ENCODE measurements around the gene FAM131B. TPM values are rescaled to one million over a fixed set of nuclear protein-coding genes. Genes with fewer than 3 reads are reported as not detected.
A peak's percentile ranks its signal among the peaks of the same experiment; 100 is the strongest.

The FAM131B gene
- total and polyA plus RNA-seq, 9 of the 15 experiments (the other 6 are each of a cell fraction or from before 2014, with no cell fraction given): 0.03 to 0.04 TPM; not detected in 7

- 0 out of 2 replicates have a peak, but pooled peaks have one; percentile 19 for TF ChIP-seq ETV1 (tag; conservative IDR thresholded peaks at IDR 0.05; ENCODE audit: low read depth)
- no peak for TF ChIP-seq E2F1 (CRISPR knock-in tag; IDR thresholded peaks at IDR 0.05)
- TF ChIP-seq USF1 (CRISPR knock-in tag; IDR thresholded peaks at IDR 0.05): peak; percentile 70
- no peak for TF ChIP-seq SETDB1 (IDR thresholded peaks at IDR 0.05; ENCODE audit: low read length)
- peak; percentile 32; the same call in 1 of the 2 replicates for TF ChIP-seq USF2 (CRISPR knock-in tag; IDR thresholded peaks at IDR 0.05)
- TF ChIP-seq ZNF212 (CRISPR knock-in tag; IDR thresholded peaks at IDR 0.05): no peak
- no peak for TF ChIP-seq KAT2B (IDR thresholded peaks at IDR 0.05; ENCODE audit: low read depth, low read length)
- no peak for TF ChIP-seq HOMEZ (CRISPR knock-in tag; IDR thresholded peaks at IDR 0.05)
- no peak for TF ChIP-seq ZNF644 (tag; IDR thresholded peaks at IDR 0.05; ENCODE audit: low read depth)
- TF ChIP-seq HCFC1 (IDR thresholded peaks at IDR 0.05; ENCODE audit: low read depth, low read length): no peak
- TF ChIP-seq BHLHE40 (IDR thresholded peaks at IDR 0.05; ENCODE audit: low read length): peak; percentile 92
- no peak for TF ChIP-seq ZC3H11A (IDR thresholded peaks at IDR 0.05; ENCODE audit: low read depth, low read length)
- peak in 2 of 3 experiments; percentile 21 to 31; a peak in 3 of 6 replicates for TF ChIP-seq CTCF (IDR thresholded peaks at IDR 0.05 in 2 of 3, conservative IDR thresholded peaks at IDR 0.05 in 1 of 3; ENCODE audit: insufficient read depth in 2 of 3, low read depth in 1 of 3, low read length in 3 of 3)
- CTCF ChIA-PET (ENCODE audit: low intra/inter-chr PET ratio): no interaction called here
- ATAC-seq (peak; percentile 62), FAIRE-seq (no peak), DNase-seq (ENCODE audit: extremely low read depth in 1 of 4, low spot score in 3 of 4) (no peak)
- in situ Hi-C loops (cut with MboI): no loop called here
- peaks cover 0 to 12% of the 10 kb centered on the region in 2 experiments; a peak in 2 of 5 replicates for H3K4me1 ChIP-seq (replicated peaks in 1 of 2; ENCODE audit: control insufficient read depth in 2 of 2, insufficient read depth in 2 of 2, low read length in 2 of 2)
- no peak overlapping the region for H2AFZ ChIP-seq (ENCODE audit: low read depth, low read length)
- no peaks in the 10 kb centered on the region for H3K9me1 ChIP-seq (ENCODE audit: control insufficient read depth, insufficient read depth, low read length)
- no peak overlapping the region for H3K4me3 ChIP-seq
- WGBS (ENCODE audit: insufficient coverage, low coverage, missing lambda C conversion rate): 2% methylated on average over 8 of the region's 8 CpGs
- no peaks in the 10 kb centered on the region for H3K79me2 ChIP-seq (ENCODE audit: control insufficient read depth, insufficient read depth, low read length)
- no peaks in the 10 kb centered on the region for H3K9me3 ChIP-seq (replicated peaks; ENCODE audit: control insufficient read depth, insufficient read depth, low read depth, low read length)
- POLR2A ChIA-PET: interaction anchor here (0.9 kb wide), 1 partner anchor 9 kb away, joined by 3 read pairs; no protein-coding TSS in a partner anchor
- no peak overlapping the region for H3K4me2 ChIP-seq (ENCODE audit: insufficient read depth, low read length)
- H3K36me3 ChIP-seq (ENCODE audit: control insufficient read depth, insufficient read depth, low read length): no peaks in the 10 kb centered on the region
- H3K9ac ChIP-seq (ENCODE audit: insufficient read depth in 1 of 2, low read depth in 2 of 2, low read length in 2 of 2): peak overlapping the region in 1 of 2 experiments; percentile 31; a peak in 1 of 4 replicates
- no TSS peak for BruUV-seq (replicated peaks)
- intact Hi-C loops (cut with micrococcal nuclease): no loop called here
- peaks cover 54 to 85% of the 10 kb centered on the region in 2 experiments for H3K27me3 ChIP-seq (ENCODE audit: control insufficient read depth in 2 of 2, insufficient read depth in 2 of 2, low read length in 2 of 2)
- H3K27ac ChIP-seq (ENCODE audit: extremely low read depth, low read depth, low read length): no peak overlapping the region
- H4K20me1 ChIP-seq (replicated peaks; ENCODE audit: control insufficient read depth, insufficient read depth, low read length): peaks cover 11% of the 10 kb centered on the region
Measured at GRCh38 chr7:143399151-143399550, 36.6 kb upstream of the FAM131B start.
